ENCODE measurements around the gene INSR.
"Not testable (repeated sequence)": the region's sequence is repeated elsewhere in the genome, so short reads cannot be mapped to it uniquely, and the experiment has no call there.

Gene INSR

GRCh38 chr19:7217861-7218260 lies 76.4 kb downstream of the INSR start:
- DNase-seq: no peak

- DNase-seq: no peak
Measured at GRCh38 chr19:7216373-7216902, 77.8 kb downstream of the INSR start.

GRCh38 chr19:7215176-7215575 lies 79.0 kb downstream of the INSR start:
- no peak for DNase-seq

GRCh38 chr19:7214324-7215089 lies 79.7 kb downstream of the INSR start:
- DNase-seq: no peak

- no peak for DNase-seq
Measured at GRCh38 chr19:7213628-7214323, 80.4 kb downstream of the INSR start.

GRCh38 chr19:7211191-7211951 lies 82.8 kb downstream of the INSR start:
- no peak for DNase-seq

GRCh38 chr19:7210359-7210758 lies 83.9 kb downstream of the INSR start:
- no peak for DNase-seq

- not testable (repeated sequence) for DNase-seq
Measured at GRCh38 chr19:7209597-7210325, 84.5 kb downstream of the INSR start.

GRCh38 chr19:7209036-7209435 lies 85.2 kb downstream of the INSR start:
- DNase-seq: not testable (repeated sequence)

GRCh38 chr19:7203332-7203731 lies 90.9 kb downstream of the INSR start:
- DNase-seq: no peak

- no peak for DNase-seq
Measured at GRCh38 chr19:7202888-7203287, 91.3 kb downstream of the INSR start.

- no peak for DNase-seq
Measured at GRCh38 chr19:7200736-7201135, 93.5 kb downstream of the INSR start.

- no peak for DNase-seq
Measured at GRCh38 chr19:7199613-7200533, 94.3 kb downstream of the INSR start.

- DNase-seq: peak; percentile 88
Measured at GRCh38 chr19:7197760-7198696, 96.2 kb downstream of the INSR start.

- DNase-seq: peak; percentile 86
Measured at GRCh38 chr19:7197119-7197759, 97.0 kb downstream of the INSR start.

GRCh38 chr19:7196763-7197118 lies 97.5 kb downstream of the INSR start:
- no peak for DNase-seq

- no peak for DNase-seq
Measured at GRCh38 chr19:7195046-7195445, 99.2 kb downstream of the INSR start.

GRCh38 chr19:7194566-7194965 lies 99.6 kb downstream of the INSR start:
- no peak for DNase-seq

- DNase-seq: no peak
Measured at GRCh38 chr19:7191946-7192691, 102.1 kb downstream of the INSR start.

All from DMS153 (cell line).